ENCODE data around the gene REG4.
"Not testable (repeated sequence)": the region's sequence is repeated elsewhere in the genome, so short reads cannot be mapped to it uniquely, and the experiment has no call there.

The REG4 gene

GRCh38 chr1:119805746-119806145 lies 5.5 kb downstream of the REG4 start:
- no peak for DNase-seq

- DNase-seq, result no peak
Observed at GRCh38 chr1:119805247-119805646, 6.0 kb downstream of the REG4 start.

GRCh38 chr1:119799599-119800177 lies 11.6 kb downstream of the REG4 start:
- DNase-seq, result peak; percentile 3

- DNase-seq, result no peak
Observed at GRCh38 chr1:119799003-119799402, 12.3 kb downstream of the REG4 start.

GRCh38 chr1:119797606-119798005 lies 13.7 kb downstream of the REG4 start:
- no peak for DNase-seq

- DNase-seq, result no peak
Observed at GRCh38 chr1:119797162-119797561, 14.1 kb downstream of the REG4 start.

- no peak for DNase-seq
Observed at GRCh38 chr1:119795261-119796200, 15.7 kb downstream of the REG4 start.

GRCh38 chr1:119794876-119795240 lies 16.4 kb downstream of the REG4 start:
- DNase-seq, result no peak

GRCh38 chr1:119794230-119794875 lies 16.9 kb downstream of the REG4 start:
- no peak for DNase-seq

GRCh38 chr1:119791377-119791776 lies 19.9 kb downstream of the REG4 start:
- DNase-seq, result no peak

- DNase-seq, result no peak
Observed at GRCh38 chr1:119790451-119791198, 20.6 kb downstream of the REG4 start.

- no peak for DNase-seq
Observed at GRCh38 chr1:119787776-119788175, 23.5 kb downstream of the REG4 start.

- DNase-seq, result not testable (repeated sequence)
Observed at GRCh38 chr1:119786473-119787050, 24.7 kb downstream of the REG4 start.

GRCh38 chr1:119786046-119786445 lies 25.2 kb downstream of the REG4 start:
- not testable (repeated sequence) for DNase-seq

- no peak for DNase-seq
Observed at GRCh38 chr1:119784191-119784781, 27.0 kb downstream of the REG4 start.

GRCh38 chr1:119783354-119784185 lies 27.7 kb downstream of the REG4 start:
- no peak for DNase-seq

- DNase-seq, result no peak
Observed at GRCh38 chr1:119782631-119783325, 28.5 kb downstream of the REG4 start.

GRCh38 chr1:119781434-119782210 lies 29.6 kb downstream of the REG4 start:
- DNase-seq, result no peak

GRCh38 chr1:119779869-119780356 lies 31.3 kb downstream of the REG4 start:
- DNase-seq, result no peak
